ENCODE data around the gene CLIC3. TPM values are rescaled to one million over a fixed set of nuclear protein-coding genes. Genes with fewer than 3 reads are reported as not detected.

CLIC3 gene
- total RNA-seq, 2 donors from 2014 or later: 3.6 to 15.4 TPM

- Histone ChIP-seq H3K9ac (ENCODE audit: low read depth in 2 of 2, low read length in 2 of 2) (no peak overlapping the region), H3K27ac (no peak overlapping the region), H3K27me3 (no peaks in the 10 kb centered on the region), H3K9me3 (no peaks in the 10 kb centered on the region), H3K36me3 (no peaks in the 10 kb centered on the region), H3K4me3 (no peak overlapping the region), H3K4me1 (peaks cover 4% of the 10 kb centered on the region)
- intact Hi-C loops (cut with DNase I): no loop called here
- no peak for DNase-seq
- no peak for TF ChIP-seq CTCF (IDR thresholded peaks at IDR 0.05)
Observed at GRCh38 chr9:136952876-136953770, 43.2 kb downstream of the CLIC3 start.

- intact Hi-C loops (cut with DNase I): no loop called here
Observed at GRCh38 chr9:136952321-136952850, 44.0 kb downstream of the CLIC3 start.

GRCh38 chr9:136951541-136952320, 44.6 kb downstream of the CLIC3 start, which contains the start of gene LCN12:
TSS of gene LCN12 (plus strand) at chr9:136952273. CDS start at chr9:136952328, 55 bp downstream.
- no peak for TF ChIP-seq CTCF (IDR thresholded peaks at IDR 0.05)
- no peaks in the 10 kb centered on the region for H3K9me3 ChIP-seq
- no peak within 1 kb of the TSS for H3K9ac ChIP-seq (ENCODE audit: low read depth in 2 of 2, low read length in 2 of 2)
- intact Hi-C loops (cut with DNase I): no loop called here
- H3K36me3 ChIP-seq: no peaks in the 10 kb centered on the region
- H3K27me3 ChIP-seq: no peaks in the 10 kb centered on the region
- H3K27ac ChIP-seq: peak within 1 kb of the TSS; percentile 98
- no peak within 1 kb of the TSS for H3K4me3 ChIP-seq
- no peak for DNase-seq
- H3K4me1 ChIP-seq: peaks cover 9% of the 10 kb centered on the region

More at GRCh38 chr9:136952321-136952850, 44.0 kb downstream of the CLIC3 start:
- DNase-seq: no peak
- H3K4me3 ChIP-seq: no peak overlapping the region
- no peak overlapping the region for H3K27ac ChIP-seq
- no peaks in the 10 kb centered on the region for H3K36me3 ChIP-seq
- peaks cover 9% of the 10 kb centered on the region for H3K4me1 ChIP-seq
- no peak overlapping the region for H3K9ac ChIP-seq (ENCODE audit: low read depth in 2 of 2, low read length in 2 of 2)
- no peaks in the 10 kb centered on the region for H3K27me3 ChIP-seq
- no peaks in the 10 kb centered on the region for H3K9me3 ChIP-seq
- TF ChIP-seq CTCF (IDR thresholded peaks at IDR 0.05): no peak

GRCh38 chr9:136950656-136951276, 45.6 kb downstream of the CLIC3 start:
- intact Hi-C loops (cut with DNase I): no loop called here
- DNase-seq: no peak

More at GRCh38 chr9:136950656-136951276, 45.6 kb downstream of the CLIC3 start:
- Histone ChIP-seq H3K36me3 (no peaks in the 10 kb centered on the region), H3K9me3 (no peaks in the 10 kb centered on the region), H3K4me1 (peaks cover 9% of the 10 kb centered on the region), H3K27me3 (no peaks in the 10 kb centered on the region), H3K9ac (ENCODE audit: low read depth in 2 of 2, low read length in 2 of 2) (peak overlapping the region; percentile 97 to 98), H3K27ac (peak overlapping the region; percentile 98), H3K4me3 (peak overlapping the region; percentile 51)
- no peak for TF ChIP-seq CTCF (IDR thresholded peaks at IDR 0.05)
